Gastroesophageal sphincter (tissue), 3 donors: ENCODE results near the gene ESR2.

Experiments
- CTCF ChIP-seq, 4 experiments: fragments of 200-600 bp in 2 of 4; fragments of 450-650 bp in 2 of 4; sonication (generic) in 1 of 4; IDR thresholded peaks; one replicate each; pipeline ENCODE4 v1.5.1; 2017 to 2019; ENCODE audit warnings: antibody characterized with exemption in 4 of 4, mild to moderate bottlenecking in 2 of 4, moderate library complexity in 2 of 4
- POLR2A ChIP-seq, 2 donors: fragments of 450-650 bp; IDR thresholded peaks; one replicate each; pipeline ENCODE4 v1.6.1; 2017; ENCODE audit warnings: antibody characterized with exemption in 2 of 2, mild to moderate bottlenecking in 2 of 2, moderate library complexity in 1 of 2
- POLR2AphosphoS5 ChIP-seq: sonication (generic); formaldehyde crosslinking; IDR thresholded peaks from one replicate; pipeline ENCODE4 v1.6.1; 2017; ENCODE audit warnings: antibody characterized with exemption

DNA sequence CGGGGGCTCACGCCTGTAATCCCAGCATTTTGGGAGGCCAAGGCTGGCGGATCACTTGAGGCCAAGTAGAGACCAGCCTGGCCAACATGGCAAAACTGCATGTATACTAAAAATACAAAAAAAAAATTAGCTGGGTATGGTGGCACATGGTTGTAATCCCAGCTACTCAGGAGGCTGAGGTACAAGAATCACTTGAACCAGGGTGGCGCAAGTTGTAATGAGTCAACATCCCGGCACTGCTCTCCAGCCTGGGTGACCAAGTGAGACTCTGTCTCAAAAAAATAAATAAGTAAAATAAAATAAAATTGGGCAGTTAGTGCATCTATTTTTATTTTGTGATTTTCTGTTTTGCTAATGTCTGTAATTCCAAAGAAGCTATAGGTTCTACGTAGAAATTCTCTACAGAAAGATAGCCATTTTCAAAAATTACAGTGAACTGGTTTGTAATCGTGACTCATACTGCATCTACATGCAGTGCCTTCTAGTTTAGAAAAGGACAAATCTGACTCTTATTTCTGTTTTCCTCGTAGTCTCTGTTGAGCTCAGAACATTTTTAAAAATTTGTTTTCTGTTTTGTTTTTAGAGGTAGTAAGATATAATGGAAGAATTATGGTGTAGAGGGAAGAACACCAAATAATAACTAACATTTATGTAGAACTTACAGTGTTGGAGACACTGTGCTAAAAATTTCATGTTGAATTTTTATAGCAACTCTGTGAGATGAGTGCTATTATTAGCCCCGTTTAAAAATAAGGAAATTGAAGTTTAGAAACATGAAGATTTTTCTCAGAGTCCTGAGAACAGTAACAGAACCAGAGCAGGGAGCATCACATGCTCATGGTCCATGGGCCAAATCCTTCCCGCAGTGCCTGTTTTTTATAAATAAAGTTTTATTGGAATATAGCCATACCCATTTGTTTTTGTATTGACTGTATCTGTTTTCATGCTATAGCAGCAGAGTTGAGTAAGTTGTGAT lies 240.2 kb downstream of the ESR2 start:
- TF ChIP-seq CTCF (IDR thresholded peaks at IDR 0.05) (no peak), POLR2A (IDR thresholded peaks at IDR 0.05) (no peak), POLR2AphosphoS5 (no peak)
